Smooth muscle cell of the brain vasculature (primary cell): ENCODE data around the gene C5.

Experiments
- DNase-seq: peaks from one replicate; pipeline ENCODE4 v3.0.0-alpha.2; 2012; ENCODE audit warnings: low read depth, low spot score

C5 gene

GRCh38 chr9:120942186-120943001, 107.7 kb downstream of the C5 start:
- no peak for DNase-seq

GRCh38 chr9:120941046-120941770, 108.9 kb downstream of the C5 start:
- no peak for DNase-seq

DNA sequence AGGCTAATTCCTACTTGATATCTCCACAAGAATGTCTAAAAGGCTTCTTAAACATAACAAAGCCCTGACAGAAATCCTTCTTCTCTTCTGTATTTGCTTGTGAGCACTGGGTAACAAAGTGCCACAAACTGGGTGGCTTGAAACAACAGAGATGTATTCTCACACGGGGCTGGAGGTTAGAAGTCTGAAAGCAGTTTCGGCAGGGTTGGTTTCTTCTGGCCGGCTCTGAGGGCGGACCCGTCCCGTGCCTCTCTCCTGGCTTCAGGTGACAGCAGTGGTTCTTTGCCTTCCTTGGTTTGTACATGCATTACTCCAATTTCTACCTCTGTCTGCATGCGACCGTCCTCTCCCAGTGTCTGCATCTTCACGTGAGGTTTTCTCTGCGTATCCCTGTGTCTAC, 109.5 kb downstream of the C5 start:
- no peak for DNase-seq

GRCh38 chr9:120938851-120939250, 111.2 kb downstream of the C5 start:
- DNase-seq: no peak

DNA sequence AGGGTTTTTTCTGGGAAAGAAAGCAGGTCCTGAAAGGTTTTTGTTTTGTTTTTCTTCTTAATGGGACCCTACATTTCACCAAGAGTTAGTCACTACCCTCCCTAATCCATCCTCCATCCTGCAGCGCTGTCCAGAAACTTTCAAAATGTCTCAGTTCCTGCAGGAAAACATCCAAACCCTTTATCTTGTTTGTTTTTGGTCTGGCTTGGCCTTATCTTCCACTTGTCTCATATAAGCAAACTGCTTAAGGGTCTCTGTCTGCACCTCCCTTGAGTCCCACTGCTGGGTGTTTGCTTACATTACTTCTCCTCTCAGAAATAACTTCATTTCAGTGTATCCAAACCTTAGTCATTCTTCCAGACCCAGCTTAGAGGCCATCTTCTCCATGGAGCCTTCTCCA, 112.5 kb downstream of the C5 start:
- DNase-seq: no peak

GRCh38 chr9:120937127-120937526, 112.9 kb downstream of the C5 start:
- DNase-seq: no peak

- DNase-seq: no peak
Observed at GRCh38 chr9:120936764-120937122, 113.3 kb downstream of the C5 start.

GRCh38 chr9:120936011-120936763, 113.9 kb downstream of the C5 start:
- peak; percentile 94 for DNase-seq

- peak; percentile 90 for DNase-seq
Observed at GRCh38 chr9:120935383-120935857, 114.7 kb downstream of the C5 start.

GRCh38 chr9:120934281-120934680, 115.8 kb downstream of the C5 start:
- no peak for DNase-seq

GRCh38 chr9:120933310-120934055, 116.6 kb downstream of the C5 start:
- no peak for DNase-seq

- no peak for DNase-seq
Observed at GRCh38 chr9:120932086-120932823, 117.8 kb downstream of the C5 start.

GRCh38 chr9:120931231-120932085, 118.6 kb downstream of the C5 start:
- DNase-seq: no peak

- no peak for DNase-seq
Observed at GRCh38 chr9:120929229-120929791, 120.8 kb downstream of the C5 start.

DNA sequence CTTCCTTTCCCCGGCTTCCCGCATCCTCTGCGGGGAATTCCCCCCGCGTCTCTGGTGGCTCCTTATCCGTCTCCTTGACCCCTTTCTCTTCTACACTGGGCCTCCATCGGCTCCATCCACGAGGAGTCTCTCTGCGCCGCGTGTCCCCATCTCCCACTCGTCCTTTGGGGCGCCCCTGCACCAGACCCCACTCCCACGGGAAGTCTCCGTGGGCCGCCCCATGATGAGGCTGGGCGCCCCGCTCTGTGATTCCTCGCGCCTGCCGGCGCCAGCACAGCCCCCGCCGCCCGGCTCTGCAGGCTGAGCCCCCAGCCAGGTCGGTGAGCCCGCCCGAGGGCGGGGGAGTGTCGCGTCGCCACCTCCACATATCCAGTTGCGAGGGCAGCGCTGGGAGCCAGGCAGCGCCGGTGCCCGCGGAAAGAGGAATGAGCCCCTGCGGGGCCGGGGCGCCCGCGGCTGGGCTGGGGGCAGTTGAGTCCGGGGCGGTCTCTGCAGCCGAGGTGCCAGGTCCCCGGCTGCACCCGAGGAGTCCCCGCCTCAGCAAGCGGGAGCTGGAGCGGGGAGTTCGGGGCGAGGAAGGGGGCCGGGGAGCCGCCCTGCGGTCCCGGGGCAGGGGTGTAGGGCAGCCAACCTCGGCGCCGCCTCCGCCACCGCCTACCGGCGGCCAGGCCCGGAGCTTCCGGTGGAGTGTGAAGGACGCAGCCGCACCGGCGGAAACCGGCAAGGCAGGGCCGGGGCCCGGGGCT, 121.4 kb downstream of the C5 start:
- DNase-seq: no peak

- no peak for DNase-seq
Observed at GRCh38 chr9:120928015-120928482, 122.0 kb downstream of the C5 start.

- DNase-seq: no peak
Observed at GRCh38 chr9:120927269-120928014, 122.6 kb downstream of the C5 start.

DNA sequence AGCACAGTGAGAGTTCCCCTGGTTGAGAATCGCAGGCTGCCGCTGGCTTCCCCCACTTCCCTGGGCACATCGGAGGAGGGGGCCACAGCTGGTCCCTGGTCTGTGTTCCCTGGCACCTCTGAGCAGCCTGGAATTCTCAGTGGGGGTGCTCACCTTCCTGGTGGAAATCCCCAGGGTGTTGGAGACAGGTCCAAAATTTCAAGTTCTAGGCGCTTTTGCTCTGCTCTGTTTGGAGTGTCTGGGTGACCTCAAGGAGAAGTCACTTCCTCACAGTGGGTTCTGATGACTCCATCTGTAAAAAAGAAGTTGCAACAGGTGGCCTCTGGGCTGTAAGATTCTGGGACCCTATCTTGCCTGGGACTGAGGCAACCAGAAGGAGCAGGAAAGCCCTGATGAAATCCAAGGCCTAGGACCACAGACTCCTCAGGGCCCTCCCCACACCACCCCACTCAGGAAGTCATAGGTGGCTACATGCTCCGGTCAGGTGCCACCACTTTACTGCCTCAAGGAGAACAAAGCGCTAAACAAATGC, 123.6 kb downstream of the C5 start, which contains the start of gene TRAF1:
Gene TRAF1, minus strand, starts transcription at position 400 of the 532 bp plus-strand sequence. CDS start 721 bp downstream, outside the sequence.
- no peak for DNase-seq
